Mucosa of stomach (tissue), 1 donor: ENCODE data around the gene RELL1.

Experiments used
- H3K27me3 ChIP-seq: one replicate; pipeline ENCODE4 v1.7.0; 2013; ENCODE audit warnings: mild to moderate bottlenecking, low read length; ENCODE audit not compliant: control insufficient read depth, insufficient read depth
- H3K36me3 ChIP-seq: one replicate; pipeline ENCODE4 v1.7.0; 2013; ENCODE audit warnings: low read length; ENCODE audit not compliant: control insufficient read depth, insufficient read depth
- H3K4me1 ChIP-seq: one replicate; pipeline ENCODE4 v1.7.0; 2013; ENCODE audit warnings: mild to moderate bottlenecking, low read length; ENCODE audit not compliant: control insufficient read depth, insufficient read depth
- H3K4me3 ChIP-seq: one replicate; pipeline ENCODE4 v1.7.0; 2013; ENCODE audit warnings: low read length
- H3K9ac ChIP-seq: one replicate; pipeline ENCODE4 v1.7.0; 2013; ENCODE audit warnings: mild to moderate bottlenecking, low read length, moderate library complexity
- H3K9me3 ChIP-seq: one replicate; pipeline ENCODE4 v1.7.0; 2013; ENCODE audit warnings: mild to moderate bottlenecking, low read length, moderate library complexity; ENCODE audit not compliant: control insufficient read depth
- donor health status: Pancreatic carcinoma.

The RELL1 gene

GRCh38 chr4:37623125-37623524 is 63.1 kb downstream of the RELL1 start:
- Histone ChIP-seq H3K4me1 (no peaks in the 10 kb centered on the region), H3K9me3 (no peaks in the 10 kb centered on the region), H3K4me3 (no peak overlapping the region), H3K27me3 (no peaks in the 10 kb centered on the region), H3K9ac (no peak overlapping the region), H3K36me3 (no peaks in the 10 kb centered on the region)

GRCh38 chr4:37620176-37620575 is 66.0 kb downstream of the RELL1 start:
- no peaks in the 10 kb centered on the region for H3K9me3 ChIP-seq
- H3K4me1 ChIP-seq = no peaks in the 10 kb centered on the region
- H3K27me3 ChIP-seq = no peaks in the 10 kb centered on the region
- H3K36me3 ChIP-seq = no peaks in the 10 kb centered on the region
- H3K4me3 ChIP-seq = no peak overlapping the region
- H3K9ac ChIP-seq = no peak overlapping the region

GRCh38 chr4:37615720-37616063 is 70.5 kb downstream of the RELL1 start:
- Histone ChIP-seq H3K36me3 (no peaks in the 10 kb centered on the region), H3K9ac (no peak overlapping the region), H3K9me3 (no peaks in the 10 kb centered on the region), H3K27me3 (no peaks in the 10 kb centered on the region), H3K4me3 (no peak overlapping the region), H3K4me1 (no peaks in the 10 kb centered on the region)

- H3K4me3 ChIP-seq = no peak overlapping the region
- no peaks in the 10 kb centered on the region for H3K9me3 ChIP-seq
- no peak overlapping the region for H3K9ac ChIP-seq
- H3K27me3 ChIP-seq = no peaks in the 10 kb centered on the region
- no peaks in the 10 kb centered on the region for H3K4me1 ChIP-seq
- no peaks in the 10 kb centered on the region for H3K36me3 ChIP-seq
Measured at GRCh38 chr4:37615059-37615719, 71.0 kb downstream of the RELL1 start.

GRCh38 chr4:37612811-37613210 is 73.4 kb downstream of the RELL1 start:
- H3K4me3 ChIP-seq = no peak overlapping the region
- H3K9ac ChIP-seq = no peak overlapping the region
- H3K4me1 ChIP-seq = no peaks in the 10 kb centered on the region
- no peaks in the 10 kb centered on the region for H3K36me3 ChIP-seq
- no peaks in the 10 kb centered on the region for H3K27me3 ChIP-seq
- no peaks in the 10 kb centered on the region for H3K9me3 ChIP-seq

GRCh38 chr4:37609626-37610025 is 76.5 kb downstream of the RELL1 start:
- no peak overlapping the region for H3K9ac ChIP-seq
- H3K4me1 ChIP-seq = no peaks in the 10 kb centered on the region
- H3K36me3 ChIP-seq = no peaks in the 10 kb centered on the region
- H3K9me3 ChIP-seq = no peaks in the 10 kb centered on the region
- no peaks in the 10 kb centered on the region for H3K27me3 ChIP-seq
- no peak overlapping the region for H3K4me3 ChIP-seq

GRCh38 chr4:37607018-37607417 is 79.2 kb downstream of the RELL1 start:
- Histone ChIP-seq H3K9ac (no peak overlapping the region), H3K4me3 (no peak overlapping the region), H3K36me3 (no peaks in the 10 kb centered on the region), H3K4me1 (peaks cover 21% of the 10 kb centered on the region), H3K27me3 (no peaks in the 10 kb centered on the region), H3K9me3 (no peaks in the 10 kb centered on the region)

GRCh38 chr4:37605843-37606565 is 80.2 kb downstream of the RELL1 start:
- Histone ChIP-seq H3K4me1 (peaks cover 30% of the 10 kb centered on the region), H3K27me3 (no peaks in the 10 kb centered on the region), H3K36me3 (no peaks in the 10 kb centered on the region), H3K9me3 (no peaks in the 10 kb centered on the region), H3K9ac (no peak overlapping the region), H3K4me3 (no peak overlapping the region)

GRCh38 chr4:37604461-37604860 is 81.7 kb downstream of the RELL1 start:
- Histone ChIP-seq H3K9me3 (no peaks in the 10 kb centered on the region), H3K4me3 (no peak overlapping the region), H3K27me3 (no peaks in the 10 kb centered on the region), H3K4me1 (peaks cover 35% of the 10 kb centered on the region), H3K9ac (no peak overlapping the region), H3K36me3 (no peaks in the 10 kb centered on the region)

GRCh38 chr4:37603711-37604110 is 82.5 kb downstream of the RELL1 start:
- no peaks in the 10 kb centered on the region for H3K36me3 ChIP-seq
- H3K27me3 ChIP-seq = no peaks in the 10 kb centered on the region
- no peak overlapping the region for H3K4me3 ChIP-seq
- H3K9me3 ChIP-seq = no peaks in the 10 kb centered on the region
- no peak overlapping the region for H3K9ac ChIP-seq
- peaks cover 41% of the 10 kb centered on the region for H3K4me1 ChIP-seq

GRCh38 chr4:37603070-37603468 is 83.1 kb downstream of the RELL1 start:
- H3K4me3 ChIP-seq = no peak overlapping the region
- H3K9ac ChIP-seq = no peak overlapping the region

GRCh38 chr4:37602454-37603069 is 83.6 kb downstream of the RELL1 start:
- H3K27me3 ChIP-seq = no peaks in the 10 kb centered on the region
- peaks cover 42% of the 10 kb centered on the region for H3K4me1 ChIP-seq
- H3K36me3 ChIP-seq = no peaks in the 10 kb centered on the region
- no peak overlapping the region for H3K4me3 ChIP-seq
- no peaks in the 10 kb centered on the region for H3K9me3 ChIP-seq
- no peak overlapping the region for H3K9ac ChIP-seq

More at GRCh38 chr4:37603070-37603468, 83.1 kb downstream of the RELL1 start:
- no peaks in the 10 kb centered on the region for H3K27me3 ChIP-seq
- H3K36me3 ChIP-seq = no peaks in the 10 kb centered on the region
- H3K9me3 ChIP-seq = no peaks in the 10 kb centered on the region
- H3K4me1 ChIP-seq = peaks cover 41% of the 10 kb centered on the region
